GM23338 (cell line): ENCODE measurements around the gene KRT8. TPM values are rescaled to one million over a fixed set of nuclear protein-coding genes. Genes with fewer than 3 reads are reported as not detected.

ENCODE experiments used
- ATAC-seq: fragments of 200-7000 bp; cut with Tn5 transposase; 3 replicates; pipeline ENCODE4 v1.9.1; 2020
- DNase-seq: peaks from one replicate; pipeline ENCODE4 v3.0.0-alpha.2; 2015; ENCODE audit warnings: low spot score
- H2AFZ ChIP-seq: fragments of 200-600 bp; sonication (generic); 2 replicates; pipeline ENCODE4 v1.8.0; 2016; ENCODE audit warnings: antibody characterized with exemption, mild to moderate bottlenecking, moderate library complexity
- H3F3A ChIP-seq: fragments of 200-600 bp; sonication (generic); replicated peaks from 2 replicates; pipeline ENCODE4 v1.8.0; 2017; ENCODE audit warnings: antibody characterized with exemption, mixed run types, low read depth
- H3K27ac ChIP-seq: fragments of 200-600 bp; sonication (generic); 2 replicates; pipeline ENCODE4 v1.6.1; 2016; ENCODE audit warnings: low read depth
- H3K27me3 ChIP-seq: fragments of 200-600 bp; sonication (generic); 2 replicates; pipeline ENCODE4 v1.8.0; 2016; ENCODE audit warnings: mild to moderate bottlenecking, mixed run types, moderate library complexity; ENCODE audit not compliant: insufficient read depth
- H3K36me3 ChIP-seq: fragments of 200-600 bp; sonication (generic); 2 replicates; pipeline ENCODE4 v1.8.0; 2016; ENCODE audit warnings: mild to moderate bottlenecking; ENCODE audit not compliant: insufficient read depth
- H3K4me1 ChIP-seq: fragments of 200-600 bp; sonication (generic); 2 replicates; pipeline ENCODE4 v1.8.0; 2016; ENCODE audit warnings: mild to moderate bottlenecking, moderate library complexity; ENCODE audit not compliant: insufficient read depth
- H3K4me2 ChIP-seq: fragments of 200-600 bp; sonication (generic); 2 replicates; pipeline ENCODE4 v1.7.1; 2017; ENCODE audit warnings: mixed run types
- H3K4me3 ChIP-seq: fragments of 200-600 bp; sonication (generic); 2 replicates; pipeline ENCODE4 v1.6.1; 2016; ENCODE audit warnings: mixed run types
- H3K79me2 ChIP-seq: fragments of 200-600 bp; sonication (generic); replicated peaks from 2 replicates; pipeline ENCODE4 v1.8.0; 2017; ENCODE audit warnings: mild to moderate bottlenecking; ENCODE audit not compliant: insufficient read depth
- H3K9me2 ChIP-seq: fragments of 200-600 bp; sonication (generic); 2 replicates; pipeline ENCODE4 v1.8.0; 2017; ENCODE audit not compliant: insufficient read depth
- H4K20me1 ChIP-seq: fragments of 200-600 bp; sonication (generic); replicated peaks from 2 replicates; pipeline ENCODE4 v1.8.0; 2017; ENCODE audit warnings: mild to moderate bottlenecking; ENCODE audit not compliant: insufficient read depth
- H3K27ac Mint-ChIP-seq: 2 replicates; pipeline ENCODE4 v1.8.0; 2020; ENCODE audit warnings: inconsistent platforms, mild to moderate bottlenecking, moderate library complexity, mixed read lengths
- H3K27me3 Mint-ChIP-seq: 3 replicates; pipeline ENCODE4 v1.8.0; 2022; ENCODE audit warnings: low read depth, mild to moderate bottlenecking, moderate library complexity, mixed read lengths, inconsistent platforms; ENCODE audit not compliant: insufficient read depth, poor library complexity
- H3K36me3 Mint-ChIP-seq: 3 replicates; pipeline ENCODE4 v1.8.0; 2021; ENCODE audit warnings: low read depth, mild to moderate bottlenecking, inconsistent platforms, moderate library complexity, mixed read lengths
- H3K4me1 Mint-ChIP-seq: 3 replicates; pipeline ENCODE4 v1.8.0; 2020; ENCODE audit warnings: mild to moderate bottlenecking, inconsistent platforms, mixed read lengths
- H3K4me3 Mint-ChIP-seq: 3 replicates; pipeline ENCODE4 v1.8.0; 2021; ENCODE audit warnings: moderate library complexity, mild to moderate bottlenecking, inconsistent platforms, mixed read lengths
- H3K9me3 Mint-ChIP-seq: 3 replicates; pipeline ENCODE4 v1.8.0; 2020; ENCODE audit warnings: moderate library complexity, mild to moderate bottlenecking, inconsistent platforms, mixed read lengths
- CREB1 ChIP-seq: fragments of 250-450 bp; sonication (Bioruptor Pico); IDR thresholded peaks from 2 replicates; pipeline ENCODE4 v1.5.0; 2020; ENCODE audit warnings: low read depth, mild to moderate bottlenecking, moderate library complexity
- EZH2 ChIP-seq: fragments of 200-600 bp; sonication (generic); IDR thresholded peaks from one replicate; pipeline ENCODE4 v1.8.0; 2017; ENCODE audit warnings: antibody characterized with exemption, mild to moderate bottlenecking, low read depth; ENCODE audit not compliant: unreplicated experiment
- STAT1 ChIP-seq: IDR thresholded peaks from one replicate; pipeline ENCODE4 v1.6.1; 2016; ENCODE audit warnings: antibody characterized with exemption; ENCODE audit not compliant: unreplicated experiment
- ZNF331 ChIP-seq: fragments of 250-450 bp; sonication (Bioruptor Pico); IDR thresholded peaks from 2 replicates; pipeline ENCODE4 v1.5.0; 2020; ENCODE audit warnings: low read depth, mild to moderate bottlenecking, moderate library complexity
- polyA plus RNA-seq: library from polyadenylated mRNA; unstranded; fragments of >200 nt; fragmentation: Nextera tagmentation; extraction: Ambion mirVana; gene quantifications from 2 replicates; pipeline ENCODE4 v1.2.1, GENCODE V29; 2016
- total RNA-seq: library from RNA; depleted of rRNA; stranded (reverse); fragments of >200 nt; shearing (Covaris generic); gene quantifications from 2 replicates; pipeline ENCODE4 v1.2.3, GENCODE V29; 2014
- TF ChIP-seq, protein P1 (sequence below): fragments of 250-450 bp; sonication (Bioruptor Pico); IDR thresholded peaks from 2 replicates; pipeline ENCODE4 v1.5.0; 2020; ENCODE audit warnings: mild to moderate bottlenecking, moderate library complexity
- TF ChIP-seq, protein P2 (sequence below): IDR thresholded peaks from one replicate; pipeline ENCODE4 v1.6.1; 2018; ENCODE audit warnings: antibody characterized with exemption; ENCODE audit not compliant: unreplicated experiment
- TF ChIP-seq, protein P3 (sequence below): IDR thresholded peaks from 2 replicates; pipeline ENCODE4 v1.6.1; 2016; ENCODE audit warnings: antibody characterized with exemption

The KRT8 gene
- total and polyA plus RNA-seq, 2 experiments from 2014 or later, result 250 to 322 TPM

DNA sequence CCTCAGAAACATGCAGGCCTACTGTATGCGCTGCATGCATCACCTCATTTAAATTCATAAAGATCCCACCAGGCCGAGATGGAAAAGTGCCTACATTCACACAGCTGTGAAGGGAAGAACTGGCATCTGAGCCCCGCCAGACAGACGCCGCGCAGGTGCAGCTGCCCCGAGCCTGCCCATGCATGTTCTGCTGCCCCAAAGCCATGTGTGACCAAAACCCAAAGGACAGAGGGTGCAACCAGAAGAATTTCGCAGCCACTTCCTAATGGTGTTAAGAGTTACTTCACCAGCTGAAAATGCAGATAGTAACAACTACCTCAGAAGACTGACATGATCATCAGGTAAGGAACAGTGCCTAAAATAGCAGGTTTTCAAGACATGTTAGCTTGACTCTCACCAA, 13.5 kb upstream of the KRT8 start:
- no peak overlapping the region for H2AFZ ChIP-seq

More for the DNA sequence above, 13.5 kb upstream of the KRT8 start:
- H3K27me3 ChIP-seq, result no peaks in the 10 kb centered on the region
- no peak overlapping the region for H3K27ac Mint-ChIP-seq
- H3K36me3 Mint-ChIP-seq, result no peaks in the 10 kb centered on the region
- no peaks in the 10 kb centered on the region for H3K9me2 ChIP-seq
- H3F3A ChIP-seq, result no peaks in the 10 kb centered on the region
- H3K4me2 ChIP-seq, result no peak overlapping the region
- H3K27ac ChIP-seq, result no peak overlapping the region
- ATAC-seq, result no peak
- no peak overlapping the region for H3K4me3 Mint-ChIP-seq
- no peak for DNase-seq
- no peaks in the 10 kb centered on the region for H3K9me3 Mint-ChIP-seq
- no peaks in the 10 kb centered on the region for H3K4me1 ChIP-seq
- H3K79me2 ChIP-seq, result no peaks in the 10 kb centered on the region
- no peaks in the 10 kb centered on the region for H4K20me1 ChIP-seq
- H3K4me3 ChIP-seq, result no peak overlapping the region
- peaks cover 5% of the 10 kb centered on the region; the same call in 1 of the 3 replicates for H3K4me1 Mint-ChIP-seq
- peaks cover 2% of the 10 kb centered on the region for H3K27me3 Mint-ChIP-seq
- TF ChIP-seq STAT1, result no peak
- TF ChIP-seq CREB1 (CRISPR knock-in tag), result no peak
- TF ChIP-seq, protein P1, sequence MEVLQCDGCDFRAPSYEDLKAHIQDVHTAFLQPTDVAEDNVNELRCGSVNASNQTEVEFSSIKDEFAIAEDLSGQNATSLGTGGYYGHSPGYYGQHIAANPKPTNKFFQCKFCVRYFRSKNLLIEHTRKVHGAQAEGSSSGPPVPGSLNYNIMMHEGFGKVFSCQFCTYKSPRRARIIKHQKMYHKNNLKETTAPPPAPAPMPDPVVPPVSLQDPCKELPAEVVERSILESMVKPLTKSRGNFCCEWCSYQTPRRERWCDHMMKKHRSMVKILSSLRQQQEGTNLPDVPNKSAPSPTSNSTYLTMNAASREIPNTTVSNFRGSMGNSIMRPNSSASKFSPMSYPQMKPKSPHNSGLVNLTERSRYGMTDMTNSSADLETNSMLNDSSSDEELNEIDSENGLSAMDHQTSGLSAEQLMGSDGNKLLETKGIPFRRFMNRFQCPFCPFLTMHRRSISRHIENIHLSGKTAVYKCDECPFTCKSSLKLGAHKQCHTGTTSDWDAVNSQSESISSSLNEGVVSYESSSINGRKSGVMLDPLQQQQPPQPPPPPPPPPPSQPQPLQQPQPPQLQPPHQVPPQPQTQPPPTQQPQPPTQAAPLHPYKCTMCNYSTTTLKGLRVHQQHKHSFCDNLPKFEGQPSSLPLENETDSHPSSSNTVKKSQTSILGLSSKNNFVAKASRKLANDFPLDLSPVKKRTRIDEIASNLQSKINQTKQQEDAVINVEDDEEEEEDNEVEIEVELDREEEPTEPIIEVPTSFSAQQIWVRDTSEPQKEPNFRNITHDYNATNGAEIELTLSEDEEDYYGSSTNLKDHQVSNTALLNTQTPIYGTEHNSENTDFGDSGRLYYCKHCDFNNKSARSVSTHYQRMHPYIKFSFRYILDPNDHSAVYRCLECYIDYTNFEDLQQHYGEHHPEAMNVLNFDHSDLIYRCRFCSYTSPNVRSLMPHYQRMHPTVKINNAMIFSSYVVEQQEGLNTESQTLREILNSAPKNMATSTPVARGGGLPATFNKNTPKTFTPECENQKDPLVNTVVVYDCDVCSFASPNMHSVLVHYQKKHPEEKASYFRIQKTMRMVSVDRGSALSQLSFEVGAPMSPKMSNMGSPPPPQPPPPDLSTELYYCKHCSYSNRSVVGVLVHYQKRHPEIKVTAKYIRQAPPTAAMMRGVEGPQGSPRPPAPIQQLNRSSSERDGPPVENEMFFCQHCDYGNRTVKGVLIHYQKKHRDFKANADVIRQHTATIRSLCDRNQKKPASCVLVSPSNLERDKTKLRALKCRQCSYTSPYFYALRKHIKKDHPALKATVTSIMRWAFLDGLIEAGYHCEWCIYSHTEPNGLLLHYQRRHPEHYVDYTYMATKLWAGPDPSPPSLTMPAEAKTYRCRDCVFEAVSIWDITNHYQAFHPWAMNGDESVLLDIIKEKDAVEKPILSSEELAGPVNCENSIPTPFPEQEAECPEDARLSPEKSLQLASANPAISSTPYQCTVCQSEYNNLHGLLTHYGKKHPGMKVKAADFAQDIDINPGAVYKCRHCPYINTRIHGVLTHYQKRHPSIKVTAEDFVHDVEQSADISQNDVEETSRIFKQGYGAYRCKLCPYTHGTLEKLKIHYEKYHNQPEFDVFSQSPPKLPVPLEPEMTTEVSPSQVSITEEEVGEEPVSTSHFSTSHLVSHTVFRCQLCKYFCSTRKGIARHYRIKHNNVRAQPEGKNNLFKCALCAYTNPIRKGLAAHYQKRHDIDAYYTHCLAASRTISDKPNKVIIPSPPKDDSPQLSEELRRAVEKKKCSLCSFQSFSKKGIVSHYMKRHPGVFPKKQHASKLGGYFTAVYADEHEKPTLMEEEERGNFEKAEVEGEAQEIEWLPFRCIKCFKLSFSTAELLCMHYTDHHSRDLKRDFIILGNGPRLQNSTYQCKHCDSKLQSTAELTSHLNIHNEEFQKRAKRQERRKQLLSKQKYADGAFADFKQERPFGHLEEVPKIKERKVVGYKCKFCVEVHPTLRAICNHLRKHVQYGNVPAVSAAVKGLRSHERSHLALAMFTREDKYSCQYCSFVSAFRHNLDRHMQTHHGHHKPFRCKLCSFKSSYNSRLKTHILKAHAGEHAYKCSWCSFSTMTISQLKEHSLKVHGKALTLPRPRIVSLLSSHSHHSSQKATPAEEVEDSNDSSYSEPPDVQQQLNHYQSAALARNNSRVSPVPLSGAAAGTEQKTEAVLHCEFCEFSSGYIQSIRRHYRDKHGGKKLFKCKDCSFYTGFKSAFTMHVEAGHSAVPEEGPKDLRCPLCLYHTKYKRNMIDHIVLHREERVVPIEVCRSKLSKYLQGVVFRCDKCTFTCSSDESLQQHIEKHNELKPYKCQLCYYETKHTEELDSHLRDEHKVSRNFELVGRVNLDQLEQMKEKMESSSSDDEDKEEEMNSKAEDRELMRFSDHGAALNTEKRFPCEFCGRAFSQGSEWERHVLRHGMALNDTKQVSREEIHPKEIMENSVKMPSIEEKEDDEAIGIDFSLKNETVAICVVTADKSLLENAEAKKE (CRISPR knock-in tag), result no peak
- TF ChIP-seq, protein P2, sequence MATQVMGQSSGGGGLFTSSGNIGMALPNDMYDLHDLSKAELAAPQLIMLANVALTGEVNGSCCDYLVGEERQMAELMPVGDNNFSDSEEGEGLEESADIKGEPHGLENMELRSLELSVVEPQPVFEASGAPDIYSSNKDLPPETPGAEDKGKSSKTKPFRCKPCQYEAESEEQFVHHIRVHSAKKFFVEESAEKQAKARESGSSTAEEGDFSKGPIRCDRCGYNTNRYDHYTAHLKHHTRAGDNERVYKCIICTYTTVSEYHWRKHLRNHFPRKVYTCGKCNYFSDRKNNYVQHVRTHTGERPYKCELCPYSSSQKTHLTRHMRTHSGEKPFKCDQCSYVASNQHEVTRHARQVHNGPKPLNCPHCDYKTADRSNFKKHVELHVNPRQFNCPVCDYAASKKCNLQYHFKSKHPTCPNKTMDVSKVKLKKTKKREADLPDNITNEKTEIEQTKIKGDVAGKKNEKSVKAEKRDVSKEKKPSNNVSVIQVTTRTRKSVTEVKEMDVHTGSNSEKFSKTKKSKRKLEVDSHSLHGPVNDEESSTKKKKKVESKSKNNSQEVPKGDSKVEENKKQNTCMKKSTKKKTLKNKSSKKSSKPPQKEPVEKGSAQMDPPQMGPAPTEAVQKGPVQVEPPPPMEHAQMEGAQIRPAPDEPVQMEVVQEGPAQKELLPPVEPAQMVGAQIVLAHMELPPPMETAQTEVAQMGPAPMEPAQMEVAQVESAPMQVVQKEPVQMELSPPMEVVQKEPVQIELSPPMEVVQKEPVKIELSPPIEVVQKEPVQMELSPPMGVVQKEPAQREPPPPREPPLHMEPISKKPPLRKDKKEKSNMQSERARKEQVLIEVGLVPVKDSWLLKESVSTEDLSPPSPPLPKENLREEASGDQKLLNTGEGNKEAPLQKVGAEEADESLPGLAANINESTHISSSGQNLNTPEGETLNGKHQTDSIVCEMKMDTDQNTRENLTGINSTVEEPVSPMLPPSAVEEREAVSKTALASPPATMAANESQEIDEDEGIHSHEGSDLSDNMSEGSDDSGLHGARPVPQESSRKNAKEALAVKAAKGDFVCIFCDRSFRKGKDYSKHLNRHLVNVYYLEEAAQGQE, result no peak
- TF ChIP-seq EZH2, result no peak
- TF ChIP-seq, protein P3, sequence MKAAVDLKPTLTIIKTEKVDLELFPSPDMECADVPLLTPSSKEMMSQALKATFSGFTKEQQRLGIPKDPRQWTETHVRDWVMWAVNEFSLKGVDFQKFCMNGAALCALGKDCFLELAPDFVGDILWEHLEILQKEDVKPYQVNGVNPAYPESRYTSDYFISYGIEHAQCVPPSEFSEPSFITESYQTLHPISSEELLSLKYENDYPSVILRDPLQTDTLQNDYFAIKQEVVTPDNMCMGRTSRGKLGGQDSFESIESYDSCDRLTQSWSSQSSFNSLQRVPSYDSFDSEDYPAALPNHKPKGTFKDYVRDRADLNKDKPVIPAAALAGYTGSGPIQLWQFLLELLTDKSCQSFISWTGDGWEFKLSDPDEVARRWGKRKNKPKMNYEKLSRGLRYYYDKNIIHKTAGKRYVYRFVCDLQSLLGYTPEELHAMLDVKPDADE, result no peak
- no peak for TF ChIP-seq ZNF331 (CRISPR knock-in tag)
- H3K36me3 ChIP-seq, result no peaks in the 10 kb centered on the region
